Neural cell (in vitro differentiated cells): ENCODE measurements around the gene PIGQ.

Source experiments
- POLR2AphosphoS5 ChIP-seq: IDR thresholded peaks from 2 replicates; pipeline ENCODE4 v1.6.1; 2012
- TF ChIP-seq, protein P1 (sequence below): fragments of 450-650 bp; IDR thresholded peaks from 2 replicates; pipeline ENCODE4 v1.5.1; 2014; ENCODE audit warnings: antibody characterized with exemption, mild to moderate bottlenecking, moderate library complexity; ENCODE audit not compliant: poor library complexity, severe bottlenecking

DNA sequence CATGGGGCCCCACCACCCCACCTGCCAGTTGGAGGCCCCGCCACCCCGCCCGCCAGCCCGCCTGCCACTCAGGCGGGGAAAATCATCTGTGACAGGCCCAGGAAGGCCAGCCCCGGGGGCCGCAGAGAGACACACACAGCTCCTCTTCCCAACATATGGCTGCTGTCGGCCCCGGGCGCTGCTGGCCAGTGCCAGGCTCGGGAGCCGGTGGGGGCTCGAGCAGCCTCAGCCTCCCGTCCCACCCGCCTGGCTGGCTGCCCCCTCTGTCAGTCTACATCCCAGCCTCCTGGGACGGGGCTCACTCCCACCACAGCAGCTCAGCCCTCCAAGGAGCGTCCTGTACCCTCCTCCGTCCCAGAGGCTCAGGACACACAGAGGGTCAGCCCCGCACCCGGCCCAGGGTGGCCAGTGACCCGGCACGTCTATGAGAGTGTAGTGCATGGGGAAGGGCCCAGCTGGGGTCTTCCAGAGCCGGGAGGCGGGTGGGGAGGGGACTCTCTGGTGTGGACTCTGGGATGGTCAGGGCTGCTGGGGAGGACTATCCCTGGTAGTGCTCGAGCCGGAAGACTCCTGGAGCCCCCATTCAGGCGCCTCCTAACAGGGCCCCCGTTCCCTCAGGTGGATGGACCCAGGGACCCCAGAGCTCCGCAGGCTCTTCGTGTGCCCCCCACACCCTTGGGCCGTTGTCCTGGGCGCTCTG, 13.1 kb upstream of the PIGQ start:
- no peak for TF ChIP-seq POLR2AphosphoS5
- TF ChIP-seq, protein P1, sequence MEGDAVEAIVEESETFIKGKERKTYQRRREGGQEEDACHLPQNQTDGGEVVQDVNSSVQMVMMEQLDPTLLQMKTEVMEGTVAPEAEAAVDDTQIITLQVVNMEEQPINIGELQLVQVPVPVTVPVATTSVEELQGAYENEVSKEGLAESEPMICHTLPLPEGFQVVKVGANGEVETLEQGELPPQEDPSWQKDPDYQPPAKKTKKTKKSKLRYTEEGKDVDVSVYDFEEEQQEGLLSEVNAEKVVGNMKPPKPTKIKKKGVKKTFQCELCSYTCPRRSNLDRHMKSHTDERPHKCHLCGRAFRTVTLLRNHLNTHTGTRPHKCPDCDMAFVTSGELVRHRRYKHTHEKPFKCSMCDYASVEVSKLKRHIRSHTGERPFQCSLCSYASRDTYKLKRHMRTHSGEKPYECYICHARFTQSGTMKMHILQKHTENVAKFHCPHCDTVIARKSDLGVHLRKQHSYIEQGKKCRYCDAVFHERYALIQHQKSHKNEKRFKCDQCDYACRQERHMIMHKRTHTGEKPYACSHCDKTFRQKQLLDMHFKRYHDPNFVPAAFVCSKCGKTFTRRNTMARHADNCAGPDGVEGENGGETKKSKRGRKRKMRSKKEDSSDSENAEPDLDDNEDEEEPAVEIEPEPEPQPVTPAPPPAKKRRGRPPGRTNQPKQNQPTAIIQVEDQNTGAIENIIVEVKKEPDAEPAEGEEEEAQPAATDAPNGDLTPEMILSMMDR = no peak
